Muscle layer of duodenum (tissue), 2 donors: Measurements from ENCODE around the gene SLC12A7.

Source experiments
- H3K27ac ChIP-seq: one replicate; pipeline ENCODE4 v1.7.0; 2013; ENCODE audit warnings: mild to moderate bottlenecking, low read length
- H3K27me3 ChIP-seq: one replicate; pipeline ENCODE4 v1.7.0; 2013; ENCODE audit warnings: low read depth, mild to moderate bottlenecking, control low read depth, low read length
- H3K36me3 ChIP-seq, 2 donors: one replicate each; pipeline ENCODE4 v1.7.0; 2013; ENCODE audit warnings: low read length in 2 of 2, control low read depth in 1 of 2, mild to moderate bottlenecking in 1 of 2; ENCODE audit not compliant: insufficient read depth in 2 of 2, control insufficient read depth in 1 of 2
- H3K4me1 ChIP-seq, 2 donors: one replicate each; pipeline ENCODE4 v1.7.0; 2013; ENCODE audit warnings: low read length in 2 of 2, mild to moderate bottlenecking in 2 of 2, control low read depth in 1 of 2, moderate library complexity in 1 of 2; ENCODE audit not compliant: insufficient read depth in 2 of 2, control insufficient read depth in 1 of 2
- H3K4me3 ChIP-seq, 2 donors: one replicate each; pipeline ENCODE4 v1.7.0; 2013; ENCODE audit warnings: low read length in 2 of 2, low read depth in 1 of 2, mild to moderate bottlenecking in 1 of 2
- H3K9me3 ChIP-seq, 2 donors: one replicate each; pipeline ENCODE4 v1.7.0; 2013; ENCODE audit warnings: low read length in 2 of 2, control low read depth in 1 of 2, mild to moderate bottlenecking in 1 of 2; ENCODE audit not compliant: control insufficient read depth in 1 of 2
- donor health status: healthy.

Gene SLC12A7

DNA sequence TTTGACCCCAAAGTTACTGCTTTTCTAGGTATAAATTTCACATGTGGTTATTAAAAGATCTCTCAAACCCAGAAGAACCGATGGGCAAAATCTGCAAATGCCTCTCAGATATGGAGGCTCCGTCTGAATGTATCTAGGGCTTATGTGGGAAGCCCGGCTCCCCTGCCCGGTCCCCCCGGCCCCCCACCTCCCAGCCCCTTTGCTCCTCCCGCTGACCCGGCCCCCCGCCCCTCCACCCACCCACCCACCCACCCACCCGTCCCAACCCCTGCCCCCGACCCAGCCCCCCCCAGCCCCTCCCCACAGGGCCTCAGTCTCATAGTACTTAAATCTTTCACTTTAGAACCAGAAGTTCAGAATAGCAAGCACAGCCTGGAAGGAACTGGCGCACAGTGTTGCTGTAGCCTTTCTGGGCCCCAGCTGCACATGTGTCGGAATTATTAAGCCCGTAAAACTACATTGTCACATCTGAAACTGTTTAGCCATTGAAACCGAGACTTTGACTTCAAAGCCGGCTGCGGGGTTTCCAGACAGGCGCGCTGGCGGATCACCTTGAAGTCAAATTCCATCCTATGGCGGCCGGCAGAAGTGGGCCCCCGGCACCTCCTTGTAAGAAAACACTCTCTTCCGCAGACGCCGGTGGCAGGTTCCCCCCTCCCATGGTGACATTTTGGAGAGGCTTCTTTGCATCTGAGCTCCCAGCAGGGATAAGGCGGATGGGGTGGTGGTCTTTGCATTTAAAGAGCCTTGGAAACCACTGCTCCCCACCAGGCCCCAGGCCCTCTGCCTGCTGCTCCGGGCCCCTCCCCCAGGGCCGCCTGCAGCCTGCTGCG is 90.5 kb downstream of the SLC12A7 start:
- no peaks in the 10 kb centered on the region for H3K9me3 ChIP-seq
- H3K36me3 ChIP-seq = no peaks in the 10 kb centered on the region
- no peak overlapping the region for H3K4me3 ChIP-seq
- H3K27ac ChIP-seq = no peak overlapping the region
- H3K4me1 ChIP-seq = no peaks in the 10 kb centered on the region
- H3K27me3 ChIP-seq = no peaks in the 10 kb centered on the region

DNA sequence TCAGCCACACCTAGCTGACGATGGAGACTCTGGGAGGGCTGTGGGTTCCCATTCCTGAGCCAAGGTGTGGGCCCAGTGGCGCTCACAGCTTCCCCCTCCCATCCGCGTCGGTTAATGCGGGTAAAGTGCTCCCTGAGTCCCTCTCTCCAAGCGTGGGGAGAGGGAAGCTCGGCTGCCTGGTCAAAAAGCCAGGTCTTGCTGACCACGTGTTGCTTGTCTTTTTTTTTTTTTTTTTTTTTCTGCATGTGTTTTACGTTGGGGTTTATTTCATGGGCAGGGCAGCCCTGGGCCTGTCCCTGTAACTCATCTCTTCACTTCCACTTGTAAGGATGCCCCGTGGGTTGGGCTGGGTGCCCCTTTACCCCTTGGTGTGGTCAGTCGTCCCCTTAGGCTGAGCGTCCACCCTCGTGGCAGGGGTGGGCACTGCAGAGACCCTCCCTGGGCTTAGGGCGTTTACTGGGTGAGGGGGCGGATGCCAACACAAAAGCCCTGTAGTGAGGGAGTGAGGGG is 91.4 kb downstream of the SLC12A7 start:
- H3K36me3 ChIP-seq = no peaks in the 10 kb centered on the region

DNA sequence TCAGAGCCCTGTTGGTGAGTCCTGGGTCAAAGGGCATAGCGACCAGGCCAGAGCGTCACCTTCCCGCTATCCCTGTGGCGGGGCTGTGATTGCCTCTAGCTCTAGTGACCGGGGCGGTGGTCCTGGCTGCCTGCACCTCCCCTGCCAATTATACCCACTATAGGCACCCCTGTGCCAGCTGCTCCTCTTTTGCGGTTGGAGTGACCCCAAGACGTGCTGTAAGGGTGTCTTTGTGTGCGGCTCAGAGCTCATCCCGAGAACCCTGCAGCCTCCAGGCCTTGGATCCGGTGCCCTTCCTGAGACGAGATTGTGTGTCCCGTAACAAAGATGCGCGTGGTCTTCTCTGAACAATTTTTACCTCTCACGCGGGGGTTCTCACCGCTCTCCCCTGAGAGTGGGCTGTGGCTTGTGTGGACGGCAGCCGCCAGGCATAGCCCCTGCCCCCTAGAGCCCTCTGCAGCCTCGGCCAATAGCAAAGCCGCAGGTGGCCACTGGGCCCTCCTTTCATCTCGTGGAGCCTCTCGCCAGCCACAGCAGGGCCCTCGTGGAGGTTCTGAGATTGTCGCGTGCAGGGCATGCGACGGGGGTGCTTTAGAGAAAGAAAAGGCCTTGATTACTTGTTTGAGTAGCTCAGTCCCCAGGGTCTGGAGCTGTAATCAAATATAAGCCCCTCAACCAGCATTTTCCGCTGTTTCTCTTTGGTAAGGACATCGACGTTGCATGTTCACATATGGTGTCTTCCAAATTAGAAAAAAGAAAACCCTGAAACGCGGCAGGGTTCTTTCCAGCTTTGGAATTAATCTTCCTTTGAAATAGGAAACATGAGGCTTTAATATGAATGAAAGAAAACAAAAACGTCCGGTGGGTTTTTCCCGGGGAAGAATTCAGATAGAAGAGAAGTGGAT is 92.6 kb downstream of the SLC12A7 start:
- no peak overlapping the region for H3K4me3 ChIP-seq
- no peaks in the 10 kb centered on the region for H3K4me1 ChIP-seq
- H3K27ac ChIP-seq = no peak overlapping the region
- H3K36me3 ChIP-seq = peaks cover 0 to 3% of the 10 kb centered on the region in 2 donors
- no peaks in the 10 kb centered on the region for H3K9me3 ChIP-seq
- no peaks in the 10 kb centered on the region for H3K27me3 ChIP-seq

More for the DNA sequence above, 91.4 kb downstream of the SLC12A7 start:
- Histone ChIP-seq H3K27me3 (no peaks in the 10 kb centered on the region), H3K9me3 (no peaks in the 10 kb centered on the region), H3K4me3 (no peak overlapping the region), H3K4me1 (no peaks in the 10 kb centered on the region), H3K27ac (no peak overlapping the region)

DNA sequence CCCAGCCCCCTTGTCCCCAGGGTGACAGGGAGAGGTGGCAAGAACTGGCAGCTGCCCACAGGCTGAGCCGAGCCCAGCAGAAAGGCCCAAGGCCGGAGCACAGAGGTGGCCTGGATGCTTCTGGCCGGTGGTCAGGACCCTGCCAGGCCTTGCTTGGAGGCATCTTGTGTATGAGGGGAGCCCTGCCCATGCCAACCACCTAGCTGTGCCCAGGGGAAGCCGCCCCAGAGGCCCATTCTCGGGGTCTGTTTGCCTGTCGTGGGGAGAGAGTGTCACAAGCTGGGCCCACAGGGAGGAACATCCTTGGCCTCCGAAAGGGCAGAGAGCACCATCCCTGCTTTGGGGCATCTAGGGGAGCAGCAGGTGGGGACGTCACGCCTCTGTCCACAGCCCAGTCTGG is 93.3 kb downstream of the SLC12A7 start:
- Histone ChIP-seq H3K4me1 (no peaks in the 10 kb centered on the region), H3K4me3 (no peak overlapping the region), H3K27me3 (no peaks in the 10 kb centered on the region), H3K27ac (no peak overlapping the region), H3K9me3 (no peaks in the 10 kb centered on the region), H3K36me3 (peaks cover 0 to 4% of the 10 kb centered on the region in 2 donors)

DNA sequence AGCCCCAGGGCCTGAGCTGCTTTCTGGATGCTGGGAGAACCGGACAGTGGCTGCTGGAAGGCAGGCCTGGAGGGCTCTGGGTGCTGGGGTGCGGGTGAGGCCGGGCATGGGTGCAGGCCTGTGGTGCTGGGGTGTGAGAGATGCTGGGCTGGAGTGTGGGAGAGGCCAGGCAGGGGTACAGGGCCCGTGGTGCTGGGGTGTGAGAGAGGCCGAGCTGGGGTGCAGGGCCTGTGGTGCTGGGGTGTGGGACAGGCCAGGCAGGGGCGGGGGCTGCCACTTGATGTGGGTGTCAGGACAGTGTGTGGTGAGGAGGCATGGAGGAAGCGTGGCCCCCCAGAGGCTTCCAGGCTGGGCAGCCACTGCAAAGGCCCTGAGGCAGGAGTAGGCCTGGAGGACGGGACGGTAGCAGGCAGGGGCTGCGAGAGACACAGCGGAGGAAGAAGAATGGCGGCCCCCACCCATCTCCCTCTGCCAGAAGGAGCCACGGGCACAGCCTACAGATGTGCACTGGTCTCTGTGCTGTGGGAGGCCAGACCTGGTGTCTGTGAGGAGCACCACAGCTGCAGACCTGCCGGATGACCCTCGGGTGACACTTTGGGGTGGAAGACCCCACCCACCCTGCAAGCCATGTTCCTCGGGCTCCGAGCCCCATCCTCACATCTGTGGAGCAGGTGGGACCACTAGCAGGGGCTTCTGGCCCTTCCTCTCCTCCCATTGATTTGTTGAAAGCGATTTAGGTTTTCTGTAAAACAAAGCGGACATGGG is 94.0 kb downstream of the SLC12A7 start:
- Histone ChIP-seq H3K9me3 (no peaks in the 10 kb centered on the region), H3K36me3 (peaks cover 0 to 4% of the 10 kb centered on the region in 2 donors), H3K27ac (no peak overlapping the region), H3K27me3 (no peaks in the 10 kb centered on the region), H3K4me3 (no peak overlapping the region), H3K4me1 (no peaks in the 10 kb centered on the region)

DNA sequence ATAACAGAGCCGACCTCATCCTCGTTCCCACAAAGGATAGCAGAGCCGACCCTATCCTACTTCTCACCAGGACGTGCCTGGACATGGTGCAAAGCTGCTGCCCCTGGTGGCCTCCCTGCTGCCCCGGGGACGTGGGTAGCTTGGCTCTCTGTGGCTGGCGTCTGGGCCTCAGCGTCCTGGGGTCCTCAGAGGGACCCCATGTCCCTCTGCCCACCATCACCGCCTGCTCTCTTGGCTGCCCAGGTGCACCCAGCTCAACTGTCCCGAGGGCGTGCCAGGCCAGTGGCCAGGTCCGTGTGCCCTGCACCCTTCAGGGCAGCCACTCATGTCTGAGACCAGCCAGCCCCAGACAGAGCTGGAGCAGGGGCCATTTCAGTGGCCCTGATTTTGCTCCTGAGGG is 94.8 kb downstream of the SLC12A7 start:
- no peak overlapping the region for H3K27ac ChIP-seq
- H3K27me3 ChIP-seq = no peaks in the 10 kb centered on the region
- H3K4me1 ChIP-seq = no peaks in the 10 kb centered on the region
- peaks cover 0 to 4% of the 10 kb centered on the region in 2 donors for H3K36me3 ChIP-seq
- no peak overlapping the region for H3K4me3 ChIP-seq
- H3K9me3 ChIP-seq = no peaks in the 10 kb centered on the region

DNA sequence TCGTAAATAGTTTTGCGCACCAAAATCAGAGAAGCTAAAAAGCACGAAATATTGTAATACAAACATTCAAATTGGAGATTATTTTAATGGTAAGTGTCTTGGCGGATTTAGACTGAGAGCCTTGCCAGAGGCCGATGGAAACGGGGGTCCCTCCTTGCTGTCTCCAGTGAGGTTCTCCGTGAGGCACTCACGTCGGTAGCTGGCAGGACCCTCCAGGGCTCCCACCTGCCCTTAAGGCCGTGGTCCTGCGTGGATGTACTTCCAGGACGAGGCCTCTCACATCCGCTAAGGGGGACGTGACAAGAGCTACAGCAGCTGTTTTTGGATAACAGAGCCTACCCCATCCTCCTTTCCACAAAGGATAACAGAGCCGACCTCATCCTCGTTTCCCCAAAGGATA is 95.4 kb downstream of the SLC12A7 start:
- no peak overlapping the region for H3K27ac ChIP-seq
- H3K4me3 ChIP-seq = no peak overlapping the region
- no peaks in the 10 kb centered on the region for H3K9me3 ChIP-seq

DNA sequence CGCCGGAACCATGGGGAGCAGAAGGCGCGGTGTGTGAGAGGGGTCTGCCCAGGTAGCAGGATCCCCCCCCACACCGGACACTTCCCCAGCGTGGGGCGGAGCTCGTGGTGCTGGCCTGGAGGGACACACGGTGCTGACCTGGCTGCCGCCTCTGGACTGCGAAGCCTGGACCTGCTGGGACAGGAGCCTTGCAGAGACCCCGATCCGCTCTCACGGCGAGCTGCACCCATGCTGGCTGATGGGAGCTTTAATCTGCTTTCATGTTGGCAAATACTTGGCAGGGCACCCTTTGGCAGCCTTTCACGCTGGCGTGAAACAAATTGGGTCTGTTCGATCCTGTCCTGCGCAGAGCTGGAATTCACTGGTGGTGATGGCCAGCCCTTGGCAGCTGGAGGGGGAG is 95.8 kb downstream of the SLC12A7 start:
- Histone ChIP-seq H3K4me3 (no peak overlapping the region), H3K36me3 (peaks cover 0 to 4% of the 10 kb centered on the region in 2 donors), H3K4me1 (peaks cover 0 to 2% of the 10 kb centered on the region in 2 donors), H3K27me3 (peaks cover 4% of the 10 kb centered on the region), H3K27ac (no peak overlapping the region), H3K9me3 (no peaks in the 10 kb centered on the region)

More for the DNA sequence above, 95.4 kb downstream of the SLC12A7 start:
- H3K27me3 ChIP-seq = no peaks in the 10 kb centered on the region
- H3K36me3 ChIP-seq = peaks cover 0 to 4% of the 10 kb centered on the region in 2 donors
- no peaks in the 10 kb centered on the region for H3K4me1 ChIP-seq

DNA sequence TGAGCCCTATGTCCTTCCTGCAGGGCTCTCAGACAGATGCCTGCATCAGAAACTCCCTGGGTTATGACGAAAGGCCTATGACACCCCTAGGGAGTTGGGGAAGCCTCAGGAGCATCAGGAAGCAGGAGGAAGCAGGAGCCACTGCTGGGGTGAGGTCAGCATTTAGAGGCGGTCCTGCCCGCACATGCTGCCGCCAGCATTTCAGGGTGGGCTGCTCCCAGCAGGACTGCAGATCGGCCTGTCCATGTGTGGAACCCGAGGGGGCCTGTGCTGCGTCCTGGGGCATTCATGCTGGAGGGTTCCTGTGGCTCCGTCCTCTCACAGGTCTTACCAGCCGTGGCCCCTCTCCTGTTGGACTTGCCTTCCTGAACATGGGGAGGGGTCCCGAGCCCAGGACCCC is 96.4 kb downstream of the SLC12A7 start:
- H3K36me3 ChIP-seq = peaks cover 0 to 4% of the 10 kb centered on the region in 2 donors
- no peak overlapping the region for H3K27ac ChIP-seq
- no peaks in the 10 kb centered on the region for H3K9me3 ChIP-seq
- H3K4me1 ChIP-seq = peaks cover 0 to 7% of the 10 kb centered on the region in 2 donors
- H3K4me3 ChIP-seq = no peak overlapping the region
- H3K27me3 ChIP-seq = peaks cover 8% of the 10 kb centered on the region

DNA sequence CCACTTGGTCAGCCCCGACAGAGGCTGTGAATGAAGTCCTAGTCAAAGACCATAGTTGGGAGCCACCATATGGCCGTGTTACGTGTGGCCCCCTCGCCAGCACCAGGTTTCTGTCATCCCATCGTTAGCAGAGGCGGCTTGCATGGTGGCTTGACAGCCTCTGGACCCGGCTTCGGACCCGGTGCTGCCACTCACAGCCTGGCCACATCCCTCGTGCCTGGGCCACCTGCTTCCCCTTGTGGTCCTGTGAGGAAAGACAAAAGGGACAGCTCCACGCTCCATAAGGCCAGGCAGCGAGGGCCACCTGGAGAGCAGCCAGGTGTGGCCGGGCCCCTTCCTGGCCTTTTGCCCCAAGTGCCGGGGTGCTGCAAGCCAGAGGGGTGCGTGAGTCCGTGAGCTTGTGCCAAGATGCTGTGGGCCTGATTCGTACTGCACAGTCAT is 97.1 kb downstream of the SLC12A7 start:
- peaks cover 0 to 14% of the 10 kb centered on the region in 2 donors for H3K4me1 ChIP-seq

More for the DNA sequence above, 97.1 kb downstream of the SLC12A7 start:
- H3K27ac ChIP-seq = no peak overlapping the region
- no peak overlapping the region for H3K4me3 ChIP-seq
- H3K36me3 ChIP-seq = peaks cover 0 to 4% of the 10 kb centered on the region in 2 donors
- H3K9me3 ChIP-seq = no peaks in the 10 kb centered on the region
- peaks cover 15% of the 10 kb centered on the region for H3K27me3 ChIP-seq
